Stomach (tissue), 9 donors: ENCODE results near the gene GPC5. TPM values are rescaled to one million over a fixed set of nuclear protein-coding genes. Genes with fewer than 3 reads are reported as not detected.

Experiments used
- DNase-seq, 2 donors: peaks; one replicate each; pipeline versions ENCODE4 v3.0.0 to v3.0.0-alpha.2; 2013 to 2019
- H3K27ac ChIP-seq, 5 donors: fragments of 200-600 bp in 4 of 5; sonication (generic) in 4 of 5; one replicate each; pipeline ENCODE4 v1.5.1; 2013 to 2019; ENCODE audit warnings: mild to moderate bottlenecking in 1 of 5, moderate library complexity in 1 of 5
- H3K27me3 ChIP-seq, 3 donors: fragments of 200-600 bp; sonication (generic); one replicate each; pipeline ENCODE4 v1.5.1; 2017 to 2019; ENCODE audit warnings: mixed run types in 1 of 3
- H3K36me3 ChIP-seq, 4 donors: fragments of 200-600 bp; sonication (generic); 1 replicate in 3 of 4; 2 replicates in 1 of 4; pipeline ENCODE4 v1.5.1; 2016 to 2019
- H3K4me1 ChIP-seq, 4 donors: fragments of 200-600 bp; sonication (generic); one replicate each; pipeline ENCODE4 v1.5.1; 2016 to 2019
- H3K4me3 ChIP-seq, 4 donors: fragments of 200-600 bp; sonication (generic) in 3 of 4; one replicate each; pipeline ENCODE4 v1.5.1; 2016 to 2019; ENCODE audit warnings: mild to moderate bottlenecking in 1 of 4
- H3K9me3 ChIP-seq, 4 donors: fragments of 200-600 bp; sonication (generic); one replicate each; pipeline ENCODE4 v1.5.1; 2016 to 2019
- EP300 ChIP-seq: sonication (generic); formaldehyde crosslinking; IDR thresholded peaks from one replicate; pipeline ENCODE4 v1.6.1; 2017; ENCODE audit warnings: antibody characterized with exemption
- POLR2A ChIP-seq, 4 donors: fragments of 450-650 bp; IDR thresholded peaks; one replicate each; pipeline ENCODE4 v1.6.1; 2016; ENCODE audit warnings: antibody characterized with exemption in 4 of 4, control low read depth in 2 of 4, mild to moderate bottlenecking in 1 of 4, moderate library complexity in 1 of 4
- POLR2AphosphoS5 ChIP-seq, 3 donors: sonication (generic); formaldehyde crosslinking; IDR thresholded peaks; one replicate each; pipeline ENCODE4 v1.6.1; 2016; ENCODE audit warnings: antibody characterized with exemption in 3 of 3
- WGBS, 5 donors: extraction: QIAGEN DNeasy Blood & Tissue Kit in 3 of 5; methylation state at CpG; one replicate each; pipeline versions ENCODE4 v1.1.5 to v1.1.7; 2013 to 2018; 5-methylcytosine and 5-hydroxymethylcytosine counted together
- intact Hi-C: fragments of 100-400 bp; cut with DNase I; formaldehyde crosslinking; loops from one replicate; pipeline ENCODE4 v1.15.1; 2023; ENCODE audit warnings: low total_unique reads
- polyA plus RNA-seq, 3 donors: library from polyadenylated mRNA; stranded (reverse); fragments of 200-250 nt; gene quantifications; one replicate each; pipeline ENCODE4 v1.2.3, GENCODE V29; 2013
- total RNA-seq, 5 donors: library from RNA; depleted of rRNA; stranded (reverse); fragments of >200 nt; gene quantifications; one replicate each; pipeline versions ENCODE4 v1.1.0 to v1.2.3, GENCODE V29; 2014 to 2016
- TF ChIP-seq, protein P1 (sequence below), 7 experiments: fragments of 450-650 bp in 4 of 7; fragments of 200-600 bp in 3 of 7; sonication (generic) in 3 of 7; IDR thresholded peaks; one replicate each; pipeline ENCODE4 v1.5.1; 2016 to 2019; ENCODE audit warnings: antibody characterized with exemption in 7 of 7, control low read depth in 2 of 7, mild to moderate bottlenecking in 1 of 7
- donor health status: healthy with polysubstance abuse.
- donor health status: Bipolar disorder and iron deficiency.
- donor health status: healthy.

GPC5 gene
- total and polyA plus RNA-seq, 8 donors: 0.87 to 2.8 TPM; not detected in 6

DNA sequence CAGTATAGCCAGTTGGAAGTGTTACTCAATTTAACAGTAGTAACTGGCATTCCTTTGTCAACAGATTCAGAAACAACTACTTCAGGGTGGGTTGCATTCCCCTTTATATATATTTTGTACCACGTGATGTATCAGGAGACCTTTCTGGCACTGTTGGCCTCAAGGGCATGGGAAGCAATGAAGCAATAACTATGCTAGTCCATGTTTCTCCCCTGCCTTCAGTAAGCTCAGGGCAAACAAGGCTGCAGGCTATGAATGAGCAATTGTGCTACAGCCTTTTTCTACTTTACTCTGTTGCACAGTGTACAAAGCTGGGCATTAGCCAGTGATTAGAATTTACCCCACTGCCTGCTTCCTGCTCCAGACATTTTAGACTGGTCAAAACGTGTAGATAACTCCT is 348.8 kb downstream of the GPC5 start:
- Histone ChIP-seq H3K4me1 (no peaks in the 10 kb centered on the region), H3K9me3 (peaks cover 0 to 10% (median 3%) of the 10 kb centered on the region in 4 donors), H3K27me3 (no peaks in the 10 kb centered on the region), H3K36me3 (no peaks in the 10 kb centered on the region), H3K4me3 (no peak overlapping the region), H3K27ac (no peak overlapping the region)
- 23 to 35% (median 25%) methylated on average over 2 of the region's 2 CpGs for WGBS, 5 donors
- DNase-seq: no peak
- intact Hi-C loops: no loop called here
- TF ChIP-seq POLR2AphosphoS5 (IDR thresholded peaks at IDR 0.05) (no peak), EP300 (no peak), POLR2A (IDR thresholded peaks at IDR 0.05) (no peak)
- TF ChIP-seq, protein P1, sequence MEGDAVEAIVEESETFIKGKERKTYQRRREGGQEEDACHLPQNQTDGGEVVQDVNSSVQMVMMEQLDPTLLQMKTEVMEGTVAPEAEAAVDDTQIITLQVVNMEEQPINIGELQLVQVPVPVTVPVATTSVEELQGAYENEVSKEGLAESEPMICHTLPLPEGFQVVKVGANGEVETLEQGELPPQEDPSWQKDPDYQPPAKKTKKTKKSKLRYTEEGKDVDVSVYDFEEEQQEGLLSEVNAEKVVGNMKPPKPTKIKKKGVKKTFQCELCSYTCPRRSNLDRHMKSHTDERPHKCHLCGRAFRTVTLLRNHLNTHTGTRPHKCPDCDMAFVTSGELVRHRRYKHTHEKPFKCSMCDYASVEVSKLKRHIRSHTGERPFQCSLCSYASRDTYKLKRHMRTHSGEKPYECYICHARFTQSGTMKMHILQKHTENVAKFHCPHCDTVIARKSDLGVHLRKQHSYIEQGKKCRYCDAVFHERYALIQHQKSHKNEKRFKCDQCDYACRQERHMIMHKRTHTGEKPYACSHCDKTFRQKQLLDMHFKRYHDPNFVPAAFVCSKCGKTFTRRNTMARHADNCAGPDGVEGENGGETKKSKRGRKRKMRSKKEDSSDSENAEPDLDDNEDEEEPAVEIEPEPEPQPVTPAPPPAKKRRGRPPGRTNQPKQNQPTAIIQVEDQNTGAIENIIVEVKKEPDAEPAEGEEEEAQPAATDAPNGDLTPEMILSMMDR (IDR thresholded peaks at IDR 0.05): no peak

DNA sequence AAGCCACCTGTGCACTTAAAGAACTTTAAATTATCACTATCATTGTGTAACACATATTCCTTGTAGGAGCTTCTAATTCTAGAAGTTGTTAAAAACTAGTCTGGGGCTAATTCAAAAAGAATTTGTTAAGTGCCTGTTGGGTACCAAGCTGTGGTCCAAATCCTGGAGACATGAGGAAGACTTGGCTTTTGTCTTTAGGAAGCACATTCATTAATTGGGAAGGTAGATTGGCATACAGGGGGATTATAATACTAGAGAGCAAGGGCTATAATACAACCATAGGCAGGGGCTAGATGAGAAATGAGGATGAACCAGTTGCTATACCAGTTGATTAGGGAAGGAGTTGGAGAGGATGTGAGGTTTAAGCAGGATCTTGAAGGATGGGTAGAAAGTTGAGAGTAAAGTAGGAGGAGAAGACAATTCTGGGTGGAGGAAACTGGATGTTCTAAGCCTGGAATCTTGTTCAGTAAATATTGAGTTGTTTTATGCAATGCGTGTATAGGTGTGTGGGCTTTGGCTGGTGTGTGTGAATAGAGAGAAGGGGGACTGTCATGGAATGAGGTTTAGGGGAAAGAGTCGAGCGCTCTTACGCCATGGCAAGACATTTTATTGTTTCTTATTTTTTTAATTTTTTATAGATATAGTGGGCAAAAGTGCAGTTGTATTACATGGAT is 350.1 kb downstream of the GPC5 start:
- no peak for DNase-seq
- H3K27ac ChIP-seq: no peak overlapping the region
- H3K27me3 ChIP-seq: no peaks in the 10 kb centered on the region
- TF ChIP-seq, protein P1 (IDR thresholded peaks at IDR 0.05): no peak
- no peak for TF ChIP-seq POLR2AphosphoS5 (IDR thresholded peaks at IDR 0.05)
- TF ChIP-seq POLR2A (IDR thresholded peaks at IDR 0.05): no peak
- no peak for TF ChIP-seq EP300
- no peaks in the 10 kb centered on the region for H3K36me3 ChIP-seq
- no peak overlapping the region for H3K4me3 ChIP-seq
- H3K4me1 ChIP-seq: no peaks in the 10 kb centered on the region
- intact Hi-C loops: no loop called here
- 93 to 98% (median 96%) methylated on average over 4 of the region's 4 CpGs for WGBS, 5 donors
- H3K9me3 ChIP-seq: peaks cover 0 to 10% (median 3%) of the 10 kb centered on the region in 4 donors

DNA sequence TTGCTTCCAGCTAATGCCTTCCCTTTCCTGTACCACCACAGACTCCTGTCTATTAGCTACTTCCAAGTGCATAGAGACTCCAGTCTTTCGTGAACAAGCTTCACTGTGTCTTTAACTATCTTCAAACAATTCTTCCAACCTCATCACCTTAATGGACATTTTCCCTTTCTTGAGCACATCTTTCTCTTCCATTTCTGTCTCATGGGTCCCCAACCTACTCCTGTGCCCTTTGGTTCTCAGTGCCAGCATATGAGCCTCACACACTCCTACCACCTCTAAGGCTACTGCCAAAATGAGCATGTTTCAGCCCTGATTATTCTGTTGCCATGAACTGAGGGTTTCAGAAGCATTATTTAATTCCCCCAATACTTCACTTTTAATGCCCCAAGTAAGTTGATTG is 360.3 kb downstream of the GPC5 start:
- no peak for DNase-seq
- H3K4me1 ChIP-seq: no peaks in the 10 kb centered on the region
- TF ChIP-seq, protein P1 (IDR thresholded peaks at IDR 0.05): no peak
- TF ChIP-seq POLR2A (IDR thresholded peaks at IDR 0.05) (no peak), EP300 (no peak), POLR2AphosphoS5 (IDR thresholded peaks at IDR 0.05) (no peak)
- WGBS, 5 donors: 70 to 88% (median 82%) methylated on average over 1 of the region's 1 CpG
- no peak overlapping the region for H3K27ac ChIP-seq
- H3K27me3 ChIP-seq: no peaks in the 10 kb centered on the region
- no peaks in the 10 kb centered on the region for H3K36me3 ChIP-seq
- no peaks in the 10 kb centered on the region for H3K9me3 ChIP-seq
- H3K4me3 ChIP-seq: no peak overlapping the region
- intact Hi-C loops: no loop called here

DNA sequence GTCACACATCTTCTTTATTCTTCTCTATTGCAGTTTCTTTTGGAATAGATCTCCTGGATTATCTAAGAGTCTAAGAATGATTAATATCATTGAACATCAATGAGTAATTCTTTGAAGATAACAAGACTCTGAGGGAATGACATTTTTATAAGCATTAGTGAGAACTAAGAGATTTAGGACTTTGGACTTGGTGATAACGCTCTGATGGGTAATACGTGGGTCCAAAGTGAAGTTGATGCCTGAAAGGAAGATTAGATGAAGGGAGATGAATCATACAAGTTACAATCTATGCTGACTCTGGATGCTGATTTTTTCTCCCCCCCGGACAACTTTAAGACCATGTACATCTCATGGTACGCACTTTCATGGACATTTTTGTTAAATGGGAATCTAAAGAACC is 364.5 kb downstream of the GPC5 start:
- intact Hi-C loops: no loop called here
- TF ChIP-seq POLR2AphosphoS5 (IDR thresholded peaks at IDR 0.05): no peak
- TF ChIP-seq EP300: no peak
- no peak for TF ChIP-seq POLR2A (IDR thresholded peaks at IDR 0.05)
- TF ChIP-seq, protein P1 (IDR thresholded peaks at IDR 0.05): no peak

More for the DNA sequence above, 364.5 kb downstream of the GPC5 start:
- H3K4me1 ChIP-seq: no peaks in the 10 kb centered on the region
- DNase-seq: no peak
- H3K27ac ChIP-seq: no peak overlapping the region
- no peaks in the 10 kb centered on the region for H3K9me3 ChIP-seq
- H3K27me3 ChIP-seq: no peaks in the 10 kb centered on the region
- H3K36me3 ChIP-seq: no peaks in the 10 kb centered on the region
- no peak overlapping the region for H3K4me3 ChIP-seq
- 71 to 84% (median 79%) methylated on average over 4 of the region's 4 CpGs for whole genome bisulfite sequencing, 5 donors
